Heart left ventricle (tissue), 16 donors: ENCODE data around the gene SEPTIN5. TPM values are rescaled to one million over a fixed set of nuclear protein-coding genes. Genes with fewer than 3 reads are reported as not detected.

ENCODE experiments used
- ATAC-seq, 4 donors: fragments of 200-7000 bp; cut with Tn5 transposase; one replicate each; pipeline ENCODE4 v1.9.1; 2020 to 2022; ENCODE audit warnings: moderate library complexity in 4 of 4, mild to moderate bottlenecking in 3 of 4, moderate number of reproducible peaks in 1 of 4
- DNase-seq, 5 donors: peaks; one replicate each; pipeline ENCODE4 v3.0.0-alpha.2; 2020
- H3K27ac ChIP-seq, 12 donors: fragments of 200-600 bp; sonication (generic) in 4 of 12; one replicate each; pipeline versions ENCODE4 v1.5.0 to v1.8.0; 2016 to 2022; ENCODE audit warnings: mild to moderate bottlenecking in 2 of 12
- H3K27me3 ChIP-seq, 9 donors: fragments of 200-600 bp; sonication (generic) in 2 of 9; one replicate each; pipeline versions ENCODE4 v1.5.1 to v1.8.0; 2016 to 2022; ENCODE audit warnings: mild to moderate bottlenecking in 3 of 9
- H3K36me3 ChIP-seq, 9 donors: fragments of 200-600 bp; sonication (generic) in 2 of 9; one replicate each; pipeline versions ENCODE4 v1.5.0 to v1.8.0; 2018 to 2022; ENCODE audit warnings: mild to moderate bottlenecking in 2 of 9
- H3K4me1 ChIP-seq, 12 donors: fragments of 200-600 bp; sonication (generic) in 4 of 12; one replicate each; pipeline versions ENCODE4 v1.5.0 to v1.8.0; 2016 to 2022; ENCODE audit warnings: mild to moderate bottlenecking in 3 of 12
- H3K4me3 ChIP-seq, 12 donors: fragments of 200-600 bp; sonication (generic) in 4 of 12; one replicate each; pipeline versions ENCODE4 v1.5.0 to v1.8.0; 2017 to 2022; ENCODE audit warnings: mild to moderate bottlenecking in 9 of 12, moderate library complexity in 4 of 12
- H3K9me3 ChIP-seq, 12 donors: fragments of 200-600 bp; sonication (generic) in 4 of 12; one replicate each; pipeline versions ENCODE4 v1.5.0 to v1.8.0; 2016 to 2022; ENCODE audit warnings: mild to moderate bottlenecking in 1 of 12
- POLR2A ChIP-seq, 2 donors: fragments of 450-650 bp; IDR thresholded peaks; one replicate each; pipeline ENCODE4 v1.6.1; 2017; ENCODE audit warnings: antibody characterized with exemption in 2 of 2, mild to moderate bottlenecking in 2 of 2, moderate library complexity in 2 of 2
- whole genome bisulfite sequencing, 4 donors: extraction: QIAGEN DNeasy Blood & Tissue Kit in 2 of 4; methylation state at CpG; one replicate each; pipeline versions ENCODE4 v1.1.5 to v1.1.7; 2013 to 2018; 5-methylcytosine and 5-hydroxymethylcytosine counted together
- intact Hi-C, 10 donors: fragments of 100-400 bp; cut with DNase I; formaldehyde crosslinking; loops; one replicate each; pipeline versions ENCODE4 v1.11.1 to v1.14.2; 2022
- polyA plus RNA-seq, 2 donors: library from polyadenylated mRNA; stranded (reverse); fragments of 200-250 nt; gene quantifications; one replicate each; pipeline ENCODE4 v1.2.3, GENCODE V29; 2013
- total RNA-seq, 9 donors: library from RNA; depleted of rRNA in 2 of 9; stranded (reverse); fragments of >200 nt in 2 of 9; fragmentation: NEBNext Ultra II Directional in 3 of 9; extraction: Animal tissue kit (Norgen Biotek cat#: 25700) in 3 of 9; gene quantifications; one replicate each; pipeline versions ENCODE4 v1.1.0 to v1.2.4, GENCODE V29; 2016 to 2023
- TF ChIP-seq, protein P1 (sequence below), 12 donors: fragments of 200-600 bp; sonication (generic) in 4 of 12; IDR thresholded peaks; one replicate each; pipeline versions ENCODE4 v1.5.0 to v1.8.0; 2018 to 2022; ENCODE audit warnings: antibody characterized with exemption in 12 of 12, mild to moderate bottlenecking in 5 of 12
- donor health status: ischemic (EF 13 %, LVEDD 7.1; RV severe dilation, severe dysfunction).
- donor health status: healthy with polysubstance abuse.
- donor health status: DM: no; HTN: yes; CAD: no.
- donor health status: DM: no; HTN: no; CAD: no.
- donor health status: ischemic (EF 25% LVEDD 6.9; RV normal size, moderate dysfunction).
- donor health status: ischemic (EF 25% LVEDD 5.7; RV mildly dilated, moderate dysfunction).
- donor health status: healthy.
- donor health status: DM: yes; HTN: yes; CAD: no.
- donor health status: ischemic (EF 35%, LVEDD 5.7; RV mildly dilated, moderate dysfunction).
- donor health status: nonischemic (EF 11% LVEDD 7.7; RV severe dilation, severe dysfunction).
- donor health status: DM: yes; HTN: yes; CAD: no.
- donor health status: PGD.
- donor health status: ischemic (EF 29% LVEDD 5.4; RV normal size, mild dysfunction).
- donor health status: nonischemic (EF 23%, LVEDD 6.1; RV moderate dilation, normal function).

SEPTIN5 gene
- total and polyA plus RNA-seq, 11 donors, result 75.7 to 272 (median 127) TPM

DNA sequence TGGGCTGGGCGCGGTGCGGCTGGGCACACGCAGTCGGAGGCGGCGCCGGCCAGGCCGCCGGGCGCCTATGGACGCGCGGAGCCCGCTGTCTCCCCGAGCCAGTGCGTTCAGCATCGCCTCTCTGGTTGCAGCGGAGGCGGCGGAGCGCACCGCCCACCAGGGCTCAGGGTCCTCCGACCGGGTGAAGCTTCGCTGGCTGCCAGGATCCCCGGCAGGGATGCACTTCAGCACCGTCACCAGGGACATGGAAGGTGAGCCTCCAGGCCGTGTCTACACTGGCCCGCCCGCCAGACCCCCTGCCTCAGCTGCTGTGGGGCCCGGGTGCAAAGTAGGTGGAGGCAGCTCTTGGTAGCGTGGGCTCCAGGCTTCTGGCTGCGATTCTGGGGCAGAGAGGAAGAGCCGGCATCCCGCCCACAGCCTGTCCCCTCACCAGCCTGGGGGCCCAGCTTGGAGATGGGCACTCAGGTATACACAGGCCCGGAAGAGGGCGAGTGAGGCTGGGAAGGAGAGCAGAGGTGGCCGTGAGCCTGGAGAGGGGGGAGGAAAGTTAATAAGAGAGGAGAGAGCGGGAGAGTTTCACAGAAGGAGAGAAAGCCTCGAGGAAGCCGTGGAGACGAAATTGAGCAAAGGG lies 45.2 kb downstream of the SEPTIN5 start:
- intact Hi-C loops, result loop anchor here in 1 of 10 donors (5.0 kb wide), 1 partner anchor 93 kb away; the partner anchor contains the start of genes GNB1L and RTL10
- H3K27ac ChIP-seq, result no peak overlapping the region
- peaks cover 68 to 94% (median 87%) of the 10 kb centered on the region in 9 donors for H3K27me3 ChIP-seq
- WGBS, 4 donors, result 3 to 8% (median 5%) methylated on average over 14 to 43 of the region's 43 CpGs
- H3K36me3 ChIP-seq, result no peaks in the 10 kb centered on the region
- no peaks in the 10 kb centered on the region for H3K9me3 ChIP-seq
- H3K4me1 ChIP-seq, result peaks cover 0 to 54% (median 18%) of the 10 kb centered on the region in 12 donors
- no peak for TF ChIP-seq POLR2A (IDR thresholded peaks at IDR 0.05)
- TF ChIP-seq, protein P1, sequence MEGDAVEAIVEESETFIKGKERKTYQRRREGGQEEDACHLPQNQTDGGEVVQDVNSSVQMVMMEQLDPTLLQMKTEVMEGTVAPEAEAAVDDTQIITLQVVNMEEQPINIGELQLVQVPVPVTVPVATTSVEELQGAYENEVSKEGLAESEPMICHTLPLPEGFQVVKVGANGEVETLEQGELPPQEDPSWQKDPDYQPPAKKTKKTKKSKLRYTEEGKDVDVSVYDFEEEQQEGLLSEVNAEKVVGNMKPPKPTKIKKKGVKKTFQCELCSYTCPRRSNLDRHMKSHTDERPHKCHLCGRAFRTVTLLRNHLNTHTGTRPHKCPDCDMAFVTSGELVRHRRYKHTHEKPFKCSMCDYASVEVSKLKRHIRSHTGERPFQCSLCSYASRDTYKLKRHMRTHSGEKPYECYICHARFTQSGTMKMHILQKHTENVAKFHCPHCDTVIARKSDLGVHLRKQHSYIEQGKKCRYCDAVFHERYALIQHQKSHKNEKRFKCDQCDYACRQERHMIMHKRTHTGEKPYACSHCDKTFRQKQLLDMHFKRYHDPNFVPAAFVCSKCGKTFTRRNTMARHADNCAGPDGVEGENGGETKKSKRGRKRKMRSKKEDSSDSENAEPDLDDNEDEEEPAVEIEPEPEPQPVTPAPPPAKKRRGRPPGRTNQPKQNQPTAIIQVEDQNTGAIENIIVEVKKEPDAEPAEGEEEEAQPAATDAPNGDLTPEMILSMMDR (IDR thresholded peaks at IDR 0.05), result no peak
- H3K4me3 ChIP-seq, result peak overlapping the region in 4 of 12 donors; percentile 2 to 37 (median 26)
- DNase-seq, result no peak
- no peak for ATAC-seq

DNA sequence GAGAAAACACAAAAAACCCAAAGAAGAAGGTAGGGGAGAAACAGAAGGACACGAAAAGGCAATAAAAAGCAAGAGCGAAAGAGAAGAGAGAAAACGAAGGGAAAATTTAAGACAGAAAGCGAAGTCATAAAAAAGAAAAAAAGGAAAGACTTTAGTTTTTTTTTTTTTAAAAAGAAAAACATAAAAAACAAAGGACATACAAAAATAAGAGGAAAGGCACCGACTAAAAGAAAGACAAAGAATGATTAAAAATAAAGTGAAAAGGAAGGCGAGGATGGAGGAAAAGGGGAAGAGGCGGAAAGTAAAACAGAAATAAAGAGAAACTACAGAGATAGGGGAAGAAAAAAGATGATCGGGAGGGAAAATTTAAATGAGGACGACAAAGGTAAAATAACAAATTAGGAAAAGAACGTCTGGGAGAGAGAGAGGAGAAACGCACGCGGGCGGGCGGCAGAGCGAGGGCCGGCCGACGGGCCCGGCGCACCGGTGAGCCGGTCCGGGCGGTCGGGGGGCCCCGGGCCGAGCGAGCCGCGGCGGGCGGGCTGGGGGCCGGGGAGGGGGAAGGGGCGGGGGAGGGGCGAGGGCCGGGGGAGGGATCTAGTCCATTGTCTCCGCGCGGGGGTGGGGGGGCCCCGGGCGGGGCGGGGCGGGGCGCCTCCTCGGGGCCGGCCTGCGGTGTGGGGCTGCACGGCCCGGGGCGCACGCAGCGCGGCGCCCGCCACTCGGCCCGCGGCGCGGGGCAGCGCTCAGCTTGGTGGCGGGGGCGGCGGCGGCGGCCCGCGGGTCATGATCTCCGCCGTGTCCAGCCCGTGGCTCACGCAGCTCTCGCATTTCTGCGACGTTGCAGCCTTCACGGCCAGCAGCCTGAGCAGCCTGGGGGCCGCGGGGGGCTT lies 46.0 kb downstream of the SEPTIN5 start, which contains the start of gene TBX1:
TSS of gene TBX1 (plus strand) at position 721 of the 893 bp plus-strand sequence. CDS start at position 787, 66 bp downstream.
- intact Hi-C loops, result loop anchor here in 1 of 10 donors (5.0 kb wide), 1 partner anchor 92 kb away; the partner anchor contains the start of genes GNB1L and RTL10
- Histone ChIP-seq H3K36me3 (no peaks in the 10 kb centered on the region), H3K9me3 (no peaks in the 10 kb centered on the region), H3K27me3 (peaks cover 67 to 94% (median 87%) of the 10 kb centered on the region in 9 donors), H3K27ac (no peak within 1 kb of the TSS), H3K4me1 (peaks cover 0 to 48% (median 18%) of the 10 kb centered on the region in 12 donors), H3K4me3 (peak within 1 kb of the TSS in 7 of 12 donors; percentile 8 to 37 (median 28))
- DNase-seq, result no peak
- no peak for ATAC-seq
- 3 to 7% (median 5%) methylated on average over 26 to 74 of the region's 79 CpGs for WGBS, 4 donors
- TF ChIP-seq POLR2A (IDR thresholded peaks at IDR 0.05), result no peak
- TF ChIP-seq, protein P1 (IDR thresholded peaks at IDR 0.05), result no peak

DNA sequence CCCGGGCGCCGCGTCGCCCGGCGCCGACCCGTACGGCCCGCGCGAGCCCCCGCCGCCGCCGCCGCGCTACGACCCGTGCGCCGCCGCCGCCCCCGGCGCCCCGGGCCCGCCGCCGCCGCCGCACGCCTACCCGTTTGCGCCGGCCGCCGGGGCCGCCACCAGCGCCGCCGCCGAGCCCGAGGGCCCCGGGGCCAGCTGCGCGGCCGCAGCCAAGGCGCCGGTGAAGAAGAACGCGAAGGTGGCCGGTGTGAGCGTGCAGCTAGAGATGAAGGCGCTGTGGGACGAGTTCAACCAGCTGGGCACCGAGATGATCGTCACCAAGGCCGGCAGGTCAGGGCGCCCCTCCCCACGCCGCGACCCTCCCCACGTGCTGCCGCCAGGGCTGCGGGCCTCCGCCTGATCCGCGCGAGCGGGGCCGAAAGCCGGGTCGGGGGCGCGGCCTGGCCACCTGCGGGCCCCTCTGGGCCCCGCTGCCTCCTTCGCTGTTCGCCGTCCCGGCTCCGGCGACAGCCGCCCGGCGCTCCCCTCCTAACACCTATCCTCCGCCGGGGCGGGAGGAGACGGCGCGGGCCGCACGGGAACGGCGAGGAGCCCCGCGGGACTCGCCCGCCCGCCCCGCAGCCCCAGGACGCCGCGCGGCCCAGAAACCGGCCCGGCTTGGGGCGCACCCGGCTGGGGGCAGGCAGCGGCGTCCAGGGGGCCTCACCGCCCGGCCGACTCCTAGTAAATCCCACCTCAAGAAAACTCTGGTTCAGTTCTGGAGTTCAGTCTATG lies 46.8 kb downstream of the SEPTIN5 start:
- Histone ChIP-seq H3K4me1 (peaks cover 0 to 46% (median 18%) of the 10 kb centered on the region in 12 donors), H3K27ac (no peak overlapping the region), H3K9me3 (no peaks in the 10 kb centered on the region), H3K4me3 (peak overlapping the region in 5 of 12 donors; percentile 13 to 36 (median 28)), H3K27me3 (peaks cover 61 to 91% (median 85%) of the 10 kb centered on the region in 9 donors), H3K36me3 (no peaks in the 10 kb centered on the region)
- DNase-seq, result no peak
- ATAC-seq, result no peak
- TF ChIP-seq POLR2A (IDR thresholded peaks at IDR 0.05), result no peak
- TF ChIP-seq, protein P1 (IDR thresholded peaks at IDR 0.05), result no peak
- intact Hi-C loops, result loop anchor here in 1 of 10 donors (5.0 kb wide), 1 partner anchor 91 kb away; the partner anchor contains the start of genes GNB1L and RTL10
- 8 to 28% (median 13%) methylated on average over 14 to 117 of the region's 117 CpGs for WGBS, 4 donors
